ENCODE results near the gene NPLOC4. TPM values are rescaled to one million over a fixed set of nuclear protein-coding genes. Genes with fewer than 3 reads are reported as not detected.

Gene NPLOC4
- total and polyA plus RNA-seq, 2 of the 13 experiments (the other 11 are each of a cell fraction or from before 2014, with no cell fraction given): 57.0 to 97.0 TPM

DNA sequence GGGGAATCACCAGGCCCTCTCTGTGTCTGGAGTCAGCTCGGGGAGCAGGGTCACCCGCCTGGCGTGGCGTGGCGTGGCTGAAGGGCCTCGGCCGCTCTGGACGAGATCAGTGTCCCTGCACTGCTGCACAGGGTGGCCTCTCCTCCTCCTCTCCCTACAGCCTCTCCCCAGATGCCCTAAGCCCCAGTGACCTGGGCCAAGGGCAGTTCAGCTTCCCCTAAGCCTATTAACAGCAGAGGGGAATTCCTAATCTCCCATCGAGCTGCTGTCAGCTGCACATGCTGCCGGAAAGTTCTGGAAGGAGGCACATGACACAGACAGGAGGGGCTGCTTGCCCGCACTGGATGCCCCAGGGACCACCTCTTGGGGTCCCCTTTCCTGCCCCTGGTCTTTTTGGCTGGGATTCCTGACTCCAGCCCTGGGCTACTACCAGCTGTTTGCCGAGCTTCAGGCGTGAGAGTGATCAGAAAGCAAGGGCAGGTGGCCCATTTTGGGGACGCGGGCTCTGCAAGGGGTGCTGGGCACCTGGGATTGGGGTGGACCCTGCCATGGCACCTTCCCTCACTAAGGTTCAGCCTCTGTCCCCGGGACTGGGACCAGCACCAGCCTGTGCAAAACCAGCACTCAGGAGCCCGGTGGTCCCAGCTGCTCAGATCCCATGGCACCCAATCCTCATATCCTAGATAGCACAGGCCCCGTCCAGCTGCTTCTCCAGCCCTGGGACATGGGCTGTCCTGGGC lies 18.6 kb upstream of the NPLOC4 start (continued):
- TF ChIP-seq SETDB1 (CRISPR knock-in tag; IDR thresholded peaks at IDR 0.05; ENCODE audit: borderline replicate concordance) (no peak), ZNF274 (CRISPR knock-in tag; IDR thresholded peaks at IDR 0.05) (0 out of 2 replicates have a peak, but pooled peaks have one; percentile 61), NFATC3 (CRISPR knock-in tag; IDR thresholded peaks at IDR 0.05) (no peak), ZNF670 (CRISPR knock-in tag; IDR thresholded peaks at IDR 0.05; ENCODE audit: borderline replicate concordance) (no peak), CAMTA2 (CRISPR knock-in tag; IDR thresholded peaks at IDR 0.05; ENCODE audit: borderline replicate concordance) (no peak), THAP11 (CRISPR knock-in tag; IDR thresholded peaks at IDR 0.05) (no peak), ZNF678 (CRISPR knock-in tag; IDR thresholded peaks at IDR 0.05) (0 out of 2 replicates have a peak, but pooled peaks have one; percentile 59), MYC (CRISPR knock-in tag; IDR thresholded peaks at IDR 0.05; ENCODE audit: borderline replicate concordance) (0 out of 2 replicates have a peak, but pooled peaks have one; percentile 10), ZNF773 (CRISPR knock-in tag; IDR thresholded peaks at IDR 0.05; ENCODE audit: borderline replicate concordance) (no peak), ZMYM4 (CRISPR knock-in tag; IDR thresholded peaks at IDR 0.05) (0 out of 2 replicates have a peak, but pooled peaks have one; percentile 38), ZBTB42 (CRISPR knock-in tag; IDR thresholded peaks at IDR 0.05) (peak; percentile 55; the same call in 1 of the 2 replicates), ARNT2 (CRISPR knock-in tag; IDR thresholded peaks at IDR 0.05; ENCODE audit: low read depth) (no peak)
- TF ChIP-seq, protein P1, sequence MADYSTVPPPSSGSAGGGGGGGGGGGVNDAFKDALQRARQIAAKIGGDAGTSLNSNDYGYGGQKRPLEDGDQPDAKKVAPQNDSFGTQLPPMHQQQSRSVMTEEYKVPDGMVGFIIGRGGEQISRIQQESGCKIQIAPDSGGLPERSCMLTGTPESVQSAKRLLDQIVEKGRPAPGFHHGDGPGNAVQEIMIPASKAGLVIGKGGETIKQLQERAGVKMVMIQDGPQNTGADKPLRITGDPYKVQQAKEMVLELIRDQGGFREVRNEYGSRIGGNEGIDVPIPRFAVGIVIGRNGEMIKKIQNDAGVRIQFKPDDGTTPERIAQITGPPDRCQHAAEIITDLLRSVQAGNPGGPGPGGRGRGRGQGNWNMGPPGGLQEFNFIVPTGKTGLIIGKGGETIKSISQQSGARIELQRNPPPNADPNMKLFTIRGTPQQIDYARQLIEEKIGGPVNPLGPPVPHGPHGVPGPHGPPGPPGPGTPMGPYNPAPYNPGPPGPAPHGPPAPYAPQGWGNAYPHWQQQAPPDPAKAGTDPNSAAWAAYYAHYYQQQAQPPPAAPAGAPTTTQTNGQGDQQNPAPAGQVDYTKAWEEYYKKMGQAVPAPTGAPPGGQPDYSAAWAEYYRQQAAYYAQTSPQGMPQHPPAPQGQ (CRISPR knock-in tag; IDR thresholded peaks at IDR 0.05; ENCODE audit: borderline replicate concordance): no peak
- TF ChIP-seq, protein P2, sequence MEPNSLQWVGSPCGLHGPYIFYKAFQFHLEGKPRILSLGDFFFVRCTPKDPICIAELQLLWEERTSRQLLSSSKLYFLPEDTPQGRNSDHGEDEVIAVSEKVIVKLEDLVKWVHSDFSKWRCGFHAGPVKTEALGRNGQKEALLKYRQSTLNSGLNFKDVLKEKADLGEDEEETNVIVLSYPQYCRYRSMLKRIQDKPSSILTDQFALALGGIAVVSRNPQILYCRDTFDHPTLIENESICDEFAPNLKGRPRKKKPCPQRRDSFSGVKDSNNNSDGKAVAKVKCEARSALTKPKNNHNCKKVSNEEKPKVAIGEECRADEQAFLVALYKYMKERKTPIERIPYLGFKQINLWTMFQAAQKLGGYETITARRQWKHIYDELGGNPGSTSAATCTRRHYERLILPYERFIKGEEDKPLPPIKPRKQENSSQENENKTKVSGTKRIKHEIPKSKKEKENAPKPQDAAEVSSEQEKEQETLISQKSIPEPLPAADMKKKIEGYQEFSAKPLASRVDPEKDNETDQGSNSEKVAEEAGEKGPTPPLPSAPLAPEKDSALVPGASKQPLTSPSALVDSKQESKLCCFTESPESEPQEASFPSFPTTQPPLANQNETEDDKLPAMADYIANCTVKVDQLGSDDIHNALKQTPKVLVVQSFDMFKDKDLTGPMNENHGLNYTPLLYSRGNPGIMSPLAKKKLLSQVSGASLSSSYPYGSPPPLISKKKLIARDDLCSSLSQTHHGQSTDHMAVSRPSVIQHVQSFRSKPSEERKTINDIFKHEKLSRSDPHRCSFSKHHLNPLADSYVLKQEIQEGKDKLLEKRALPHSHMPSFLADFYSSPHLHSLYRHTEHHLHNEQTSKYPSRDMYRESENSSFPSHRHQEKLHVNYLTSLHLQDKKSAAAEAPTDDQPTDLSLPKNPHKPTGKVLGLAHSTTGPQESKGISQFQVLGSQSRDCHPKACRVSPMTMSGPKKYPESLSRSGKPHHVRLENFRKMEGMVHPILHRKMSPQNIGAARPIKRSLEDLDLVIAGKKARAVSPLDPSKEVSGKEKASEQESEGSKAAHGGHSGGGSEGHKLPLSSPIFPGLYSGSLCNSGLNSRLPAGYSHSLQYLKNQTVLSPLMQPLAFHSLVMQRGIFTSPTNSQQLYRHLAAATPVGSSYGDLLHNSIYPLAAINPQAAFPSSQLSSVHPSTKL (CRISPR knock-in tag; IDR thresholded peaks at IDR 0.05): peak; percentile 37; the same call in 1 of the 2 replicates
- TF ChIP-seq, protein P3, sequence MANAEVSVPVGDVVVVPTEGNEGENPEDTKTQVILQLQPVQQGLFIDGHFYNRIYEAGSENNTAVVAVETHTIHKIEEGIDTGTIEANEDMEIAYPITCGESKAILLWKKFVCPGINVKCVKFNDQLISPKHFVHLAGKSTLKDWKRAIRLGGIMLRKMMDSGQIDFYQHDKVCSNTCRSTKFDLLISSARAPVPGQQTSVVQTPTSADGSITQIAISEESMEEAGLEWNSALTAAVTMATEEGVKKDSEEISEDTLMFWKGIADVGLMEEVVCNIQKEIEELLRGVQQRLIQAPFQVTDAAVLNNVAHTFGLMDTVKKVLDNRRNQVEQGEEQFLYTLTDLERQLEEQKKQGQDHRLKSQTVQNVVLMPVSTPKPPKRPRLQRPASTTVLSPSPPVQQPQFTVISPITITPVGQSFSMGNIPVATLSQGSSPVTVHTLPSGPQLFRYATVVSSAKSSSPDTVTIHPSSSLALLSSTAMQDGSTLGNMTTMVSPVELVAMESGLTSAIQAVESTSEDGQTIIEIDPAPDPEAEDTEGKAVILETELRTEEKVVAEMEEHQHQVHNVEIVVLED (CRISPR knock-in tag; IDR thresholded peaks at IDR 0.05; ENCODE audit: borderline replicate concordance): no peak
- TF ChIP-seq, protein P4, sequence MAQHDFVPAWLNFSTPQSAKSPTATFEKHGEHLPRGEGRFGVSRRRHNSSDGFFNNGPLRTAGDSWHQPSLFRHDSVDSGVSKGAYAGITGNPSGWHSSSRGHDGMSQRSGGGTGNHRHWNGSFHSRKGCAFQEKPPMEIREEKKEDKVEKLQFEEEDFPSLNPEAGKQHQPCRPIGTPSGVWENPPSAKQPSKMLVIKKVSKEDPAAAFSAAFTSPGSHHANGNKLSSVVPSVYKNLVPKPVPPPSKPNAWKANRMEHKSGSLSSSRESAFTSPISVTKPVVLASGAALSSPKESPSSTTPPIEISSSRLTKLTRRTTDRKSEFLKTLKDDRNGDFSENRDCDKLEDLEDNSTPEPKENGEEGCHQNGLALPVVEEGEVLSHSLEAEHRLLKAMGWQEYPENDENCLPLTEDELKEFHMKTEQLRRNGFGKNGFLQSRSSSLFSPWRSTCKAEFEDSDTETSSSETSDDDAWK (CRISPR knock-in tag; IDR thresholded peaks at IDR 0.05): no peak
- TF ChIP-seq, protein P5, sequence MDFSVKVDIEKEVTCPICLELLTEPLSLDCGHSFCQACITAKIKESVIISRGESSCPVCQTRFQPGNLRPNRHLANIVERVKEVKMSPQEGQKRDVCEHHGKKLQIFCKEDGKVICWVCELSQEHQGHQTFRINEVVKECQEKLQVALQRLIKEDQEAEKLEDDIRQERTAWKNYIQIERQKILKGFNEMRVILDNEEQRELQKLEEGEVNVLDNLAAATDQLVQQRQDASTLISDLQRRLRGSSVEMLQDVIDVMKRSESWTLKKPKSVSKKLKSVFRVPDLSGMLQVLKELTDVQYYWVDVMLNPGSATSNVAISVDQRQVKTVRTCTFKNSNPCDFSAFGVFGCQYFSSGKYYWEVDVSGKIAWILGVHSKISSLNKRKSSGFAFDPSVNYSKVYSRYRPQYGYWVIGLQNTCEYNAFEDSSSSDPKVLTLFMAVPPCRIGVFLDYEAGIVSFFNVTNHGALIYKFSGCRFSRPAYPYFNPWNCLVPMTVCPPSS (IDR thresholded peaks at IDR 0.05): no peak

Data from HepG2 (cell line).